HG03025 (cell line): ENCODE results near the gene GPR15LG.
A peak's percentile ranks its signal among the peaks of the same experiment; 100 is the strongest.

Experiments used
- ATAC-seq: cut with Tn5 transposase; IDR thresholded peaks from one replicate; pipeline ENCODE4 v1.9.1; 2021; ENCODE audit warnings: mild to moderate bottlenecking, moderate library complexity; ENCODE audit not compliant: unreplicated experiment, low FRiP score

GPR15LG gene

GRCh38 chr10:84191106-84191505 is 17.5 kb downstream of the GPR15LG start:
- ATAC-seq = no peak

GRCh38 chr10:84193327-84193726 is 19.7 kb downstream of the GPR15LG start:
- ATAC-seq = no peak

GRCh38 chr10:84193846-84194423 is 20.3 kb downstream of the GPR15LG start:
- ATAC-seq = peak; percentile 4

GRCh38 chr10:84194424-84195043 is 20.9 kb downstream of the GPR15LG start, which contains the start of gene CDHR1:
CDHR1 (plus strand) TSS chr10:84194537; CDS start chr10:84194761, 224 bp downstream.
- ATAC-seq = peak; percentile 57

GRCh38 chr10:84195044-84195830 is 21.6 kb downstream of the GPR15LG start:
- ATAC-seq = no peak

- no peak for ATAC-seq
Measured at GRCh38 chr10:84196083-84196482, 22.5 kb downstream of the GPR15LG start.

GRCh38 chr10:84196941-84197340 is 23.3 kb downstream of the GPR15LG start:
- no peak for ATAC-seq

- no peak for ATAC-seq
Measured at GRCh38 chr10:84197643-84198042, 24.0 kb downstream of the GPR15LG start.

- ATAC-seq = no peak
Measured at GRCh38 chr10:84198206-84198915, 24.8 kb downstream of the GPR15LG start.

- ATAC-seq = no peak
Measured at GRCh38 chr10:84200537-84201243, 27.1 kb downstream of the GPR15LG start.

- no peak for ATAC-seq
Measured at GRCh38 chr10:84201244-84201606, 27.6 kb downstream of the GPR15LG start.

GRCh38 chr10:84201682-84202081 is 28.1 kb downstream of the GPR15LG start:
- ATAC-seq = no peak

GRCh38 chr10:84202349-84202748 is 28.7 kb downstream of the GPR15LG start:
- no peak for ATAC-seq

- ATAC-seq = no peak
Measured at GRCh38 chr10:84204122-84204521, 30.5 kb downstream of the GPR15LG start.

- ATAC-seq = no peak
Measured at GRCh38 chr10:84204610-84205009, 31.0 kb downstream of the GPR15LG start.

- ATAC-seq = peak; percentile 75
Measured at GRCh38 chr10:84205049-84205852, 31.6 kb downstream of the GPR15LG start.

- no peak for ATAC-seq
Measured at GRCh38 chr10:84205853-84206525, 32.4 kb downstream of the GPR15LG start.

GRCh38 chr10:84208023-84208422 is 34.4 kb downstream of the GPR15LG start:
- ATAC-seq = no peak

GRCh38 chr10:84211566-84211965 is 38.0 kb downstream of the GPR15LG start:
- ATAC-seq = no peak
